ENCODE results near the gene SPACA4.

Gene SPACA4

GRCh38 chr19:48596679-48597465 is 9.7 kb upstream of the SPACA4 start:
- in situ Hi-C loops (cut with MboI; ENCODE audit: low sequenced_read_pairs): no loop called here

GRCh38 chr19:48598996-48599700 is 7.4 kb upstream of the SPACA4 start:
- in situ Hi-C loops (cut with MboI; ENCODE audit: low sequenced_read_pairs): no loop called here

GRCh38 chr19:48600679-48601417 is 5.7 kb upstream of the SPACA4 start:
- in situ Hi-C loops (cut with MboI; ENCODE audit: low sequenced_read_pairs): no loop called here

- in situ Hi-C loops (cut with MboI; ENCODE audit: low sequenced_read_pairs): no loop called here
Observed at GRCh38 chr19:48603001-48603400, 3.5 kb upstream of the SPACA4 start.

- in situ Hi-C loops (cut with MboI; ENCODE audit: low sequenced_read_pairs): no loop called here
Observed at GRCh38 chr19:48603449-48603848, 3.1 kb upstream of the SPACA4 start.

GRCh38 chr19:48603850-48604249 is 2.7 kb upstream of the SPACA4 start:
- in situ Hi-C loops (cut with MboI; ENCODE audit: low sequenced_read_pairs): no loop called here

- in situ Hi-C loops (cut with MboI; ENCODE audit: low sequenced_read_pairs): no loop called here
Observed at GRCh38 chr19:48607359-48607755, 815 bp downstream of the SPACA4 start.

GRCh38 chr19:48608798-48609263 is 2.3 kb downstream of the SPACA4 start:
- in situ Hi-C loops (cut with MboI; ENCODE audit: low sequenced_read_pairs): no loop called here

- in situ Hi-C loops (cut with MboI; ENCODE audit: low sequenced_read_pairs): no loop called here
Observed at GRCh38 chr19:48609571-48610108, 3.1 kb downstream of the SPACA4 start.

- in situ Hi-C loops (cut with MboI; ENCODE audit: low sequenced_read_pairs): no loop called here
Observed at GRCh38 chr19:48611872-48612271, 5.3 kb downstream of the SPACA4 start.

GRCh38 chr19:48613024-48613851 is 6.7 kb downstream of the SPACA4 start:
- in situ Hi-C loops (cut with MboI; ENCODE audit: low sequenced_read_pairs): no loop called here

GRCh38 chr19:48613852-48614435 is 7.4 kb downstream of the SPACA4 start:
- in situ Hi-C loops (cut with MboI; ENCODE audit: low sequenced_read_pairs): no loop called here

- in situ Hi-C loops (cut with MboI; ENCODE audit: low sequenced_read_pairs): no loop called here
Observed at GRCh38 chr19:48614436-48615230, 8.1 kb downstream of the SPACA4 start, which contains the start of gene FAM83E. TSS of gene FAM83E (minus strand) at chr19:48615076. CDS start at chr19:48613372, 1,704 bp downstream.

- in situ Hi-C loops (cut with MboI; ENCODE audit: low sequenced_read_pairs): no loop called here
Observed at GRCh38 chr19:48615231-48616040, 8.9 kb downstream of the SPACA4 start.

- in situ Hi-C loops (cut with MboI; ENCODE audit: low sequenced_read_pairs): no loop called here
Observed at GRCh38 chr19:48616041-48616436, 9.5 kb downstream of the SPACA4 start.

- in situ Hi-C loops (cut with MboI; ENCODE audit: low sequenced_read_pairs): no loop called here
Observed at GRCh38 chr19:48616491-48617056, 10.0 kb downstream of the SPACA4 start.

- in situ Hi-C loops (cut with MboI; ENCODE audit: low sequenced_read_pairs): no loop called here
Observed at GRCh38 chr19:48617146-48617937, 10.8 kb downstream of the SPACA4 start.
